Activated CD8-positive, alpha-beta memory T cell treated with anti-CD3 and anti-CD28 coated beads, Interleukin-2, amount 50 U/mL, for 24 hours (primary cell): Measurements from ENCODE around the gene WDR76.
A peak's percentile ranks its signal among the peaks of the same experiment; 100 is the strongest.
"Not testable (repeated sequence)": the region's sequence is repeated elsewhere in the genome, so short reads cannot be mapped to it uniquely, and the experiment has no call there.

ENCODE experiments used
- DNase-seq: peaks from one replicate; pipeline ENCODE4 v3.0.0-alpha.2; 2020; ENCODE audit errors: extremely low read depth

WDR76 gene

GRCh38 chr15:43826508-43827341, at the start of gene WDR76:
WDR76 (plus strand) TSS chr15:43827002; CDS start chr15:43827033, 31 bp downstream.
- peak; percentile 56 for DNase-seq

GRCh38 chr15:43777267-43777914, 49.4 kb upstream of the WDR76 start:
- DNase-seq = peak; percentile 69

GRCh38 chr15:43779016-43779415, 47.8 kb upstream of the WDR76 start:
- DNase-seq = no peak

- DNase-seq = no peak
Measured at GRCh38 chr15:43789409-43789808, 37.4 kb upstream of the WDR76 start.

- peak; percentile 99 for DNase-seq
Measured at GRCh38 chr15:43791993-43792760, 34.6 kb upstream of the WDR76 start, which contains the start of gene SERF2. SERF2 (plus strand) TSS chr15:43792320; CDS start chr15:43792377, 57 bp downstream.

GRCh38 chr15:43792761-43793476, 33.9 kb upstream of the WDR76 start:
- no peak for DNase-seq

GRCh38 chr15:43793647-43794046, 33.2 kb upstream of the WDR76 start:
- DNase-seq = no peak

GRCh38 chr15:43794269-43795037, 32.3 kb upstream of the WDR76 start:
- DNase-seq = no peak

- DNase-seq = no peak
Measured at GRCh38 chr15:43795197-43795596, 31.6 kb upstream of the WDR76 start.

GRCh38 chr15:43795997-43796396, 30.8 kb upstream of the WDR76 start:
- DNase-seq = no peak

GRCh38 chr15:43796566-43796965, 30.2 kb upstream of the WDR76 start:
- DNase-seq = no peak

GRCh38 chr15:43799209-43799944, 27.4 kb upstream of the WDR76 start:
- DNase-seq = no peak

GRCh38 chr15:43799945-43800285, 26.9 kb upstream of the WDR76 start, which contains the start of gene SERINC4:
SERINC4 (minus strand) TSS chr15:43800220; CDS start chr15:43799986, 234 bp downstream.
- DNase-seq = no peak

- peak; percentile 79 for DNase-seq
Measured at GRCh38 chr15:43800286-43801141, 26.3 kb upstream of the WDR76 start, which contains the start of gene HYPK. HYPK (plus strand) TSS chr15:43800599; CDS start chr15:43800623, 24 bp downstream.

- DNase-seq = not testable (repeated sequence)
Measured at GRCh38 chr15:43802676-43803075, 24.1 kb upstream of the WDR76 start.

- DNase-seq = no peak
Measured at GRCh38 chr15:43808435-43808950, 18.3 kb upstream of the WDR76 start.

- DNase-seq = no peak
Measured at GRCh38 chr15:43808960-43809678, 17.7 kb upstream of the WDR76 start.

- not testable (repeated sequence) for DNase-seq
Measured at GRCh38 chr15:43815064-43815463, 11.7 kb upstream of the WDR76 start.
